Left renal pelvis (tissue), 4 donors: ENCODE results near the gene PDHX. TPM values are rescaled to one million over a fixed set of nuclear protein-coding genes. Genes with fewer than 3 reads are reported as not detected.

Experiments used
- DNase-seq, 4 donors: peaks; one replicate each; pipeline ENCODE4 v3.0.0-alpha.2; 2013; ENCODE audit warnings: low read depth in 4 of 4, low spot score in 3 of 4
- polyA plus RNA-seq, 4 donors: library from polyadenylated mRNA; unstranded; fragments of 120-200 nt; gene quantifications; one replicate each; pipeline ENCODE4 v1.2.1, GENCODE V29; 2013; ENCODE audit not compliant: insufficient read length in 4 of 4

The PDHX gene
- polyA plus RNA-seq, 4 donors, result 22.4 to 43.6 (median 37.7) TPM

GRCh38 chr11:35041070-35041554, 124.7 kb downstream of the PDHX start:
- no peak for DNase-seq

DNA sequence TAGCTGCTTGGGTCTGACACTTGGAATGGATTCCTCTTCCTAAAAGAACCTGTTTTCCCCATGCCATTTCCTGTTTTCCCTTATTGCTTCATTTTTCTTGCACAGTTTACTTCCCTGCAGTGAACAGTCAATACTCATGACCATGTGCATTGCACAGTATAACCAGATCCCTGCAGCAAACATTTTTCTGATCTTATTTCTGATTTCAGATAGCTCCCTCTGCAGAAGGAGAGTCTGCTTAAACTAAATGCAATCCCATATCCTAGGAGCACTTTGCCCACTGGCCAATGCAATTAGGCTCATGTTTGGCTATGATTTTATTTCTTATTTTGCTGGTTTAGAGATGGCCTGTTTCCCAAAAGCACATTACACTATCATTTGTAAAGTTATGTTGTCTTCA, 125.8 kb downstream of the PDHX start:
- no peak for DNase-seq

GRCh38 chr11:35042913-35043312, 126.5 kb downstream of the PDHX start:
- no peak for DNase-seq

DNA sequence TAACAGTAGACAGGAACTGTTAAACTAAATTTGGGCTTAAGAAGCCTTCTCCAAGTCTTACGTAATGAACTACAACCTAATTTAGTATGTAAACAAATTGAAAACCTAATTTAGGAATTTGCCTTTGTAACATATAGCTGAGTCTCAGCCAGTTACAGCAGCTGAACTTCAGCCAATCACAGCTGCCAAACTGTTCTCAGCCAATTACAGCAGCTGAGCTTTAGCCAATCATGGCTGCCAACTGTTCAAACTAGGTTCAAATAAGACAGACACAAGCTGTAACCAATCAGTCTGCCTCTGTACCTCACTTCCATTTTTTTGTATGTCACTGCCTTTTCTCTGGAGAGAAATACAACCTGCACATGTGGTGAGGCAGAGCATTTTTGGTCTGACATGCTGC, 127.5 kb downstream of the PDHX start:
- no peak for DNase-seq

- DNase-seq, result no peak
These were observed 128.9 kb downstream of the PDHX start for GRCh38 chr11:35045236-35045820.

Other genes with a start within 250 kb of the PDHX start
- gene APIP, start 239 bp upstream of the PDHX start, polyA plus RNA-seq, result 10 to 100 TPM; 27.1 to 50.6 (median 42.4) TPM
- 10 to 100 TPM; 10.3 to 49.5 (median 18.1) TPM for gene CD44, start 222.6 kb downstream of the PDHX start, polyA plus RNA-seq